Endometrial microvascular endothelial cells (primary cell): ENCODE results near the gene IKZF3. TPM values are rescaled to one million over a fixed set of nuclear protein-coding genes. Genes with fewer than 3 reads are reported as not detected.
"Not testable (repeated sequence)": the region's sequence is repeated elsewhere in the genome, so short reads cannot be mapped to it uniquely, and the experiment has no call there.

Experiments
- in situ Hi-C: cut with HindIII; loops from 2 replicates; pipeline ENCODE4 v1.10.0; 2017; ENCODE audit warnings: low sequenced_read_pairs, low pct_unique_long_range_greater_than_20kb; ENCODE audit errors: inconsistent ontology term
- total RNA-seq: library from RNA; depleted of rRNA; stranded (reverse); fragments of >200 nt; gene quantifications from one replicate; pipeline ENCODE4 v1.2.3, GENCODE V29; 2015; ENCODE audit errors: inconsistent ontology term

Gene IKZF3
- total RNA-seq, 1 donor from 2014 or later: not detected

- in situ Hi-C loops: no loop called here
These were observed 98.9 kb downstream of the IKZF3 start for GRCh38 chr17:39765175-39765574.

- in situ Hi-C loops: not testable (repeated sequence)
These were observed 99.9 kb downstream of the IKZF3 start for GRCh38 chr17:39764171-39764570.

- in situ Hi-C loops: no loop called here
These were observed 100.9 kb downstream of the IKZF3 start for GRCh38 chr17:39763051-39763820.

- in situ Hi-C loops: no loop called here
These were observed 102.1 kb downstream of the IKZF3 start for GRCh38 chr17:39761861-39762496.

GRCh38 chr17:39759204-39759603 lies 104.9 kb downstream of the IKZF3 start:
- in situ Hi-C loops: no loop called here

- in situ Hi-C loops: no loop called here
These were observed 105.9 kb downstream of the IKZF3 start for GRCh38 chr17:39757931-39758873.

GRCh38 chr17:39757176-39757662 lies 106.9 kb downstream of the IKZF3 start:
- in situ Hi-C loops: no loop called here

- in situ Hi-C loops: no loop called here
These were observed 107.6 kb downstream of the IKZF3 start for GRCh38 chr17:39756380-39757079.

GRCh38 chr17:39755554-39756379 lies 108.3 kb downstream of the IKZF3 start:
- in situ Hi-C loops: no loop called here

GRCh38 chr17:39754958-39755553 lies 109.1 kb downstream of the IKZF3 start:
- in situ Hi-C loops: no loop called here

GRCh38 chr17:39754161-39754957 lies 109.8 kb downstream of the IKZF3 start:
- in situ Hi-C loops: no loop called here

GRCh38 chr17:39753514-39754160 lies 110.5 kb downstream of the IKZF3 start:
- in situ Hi-C loops: no loop called here

- in situ Hi-C loops: no loop called here
These were observed 111.8 kb downstream of the IKZF3 start for GRCh38 chr17:39752241-39752881.

GRCh38 chr17:39751637-39752036 lies 112.5 kb downstream of the IKZF3 start:
- in situ Hi-C loops: no loop called here

GRCh38 chr17:39751016-39751543 lies 113.0 kb downstream of the IKZF3 start:
- in situ Hi-C loops: no loop called here
